Chondrocyte (in vitro differentiated cells): Measurements from ENCODE around the gene PLCE1. TPM values are rescaled to one million over a fixed set of nuclear protein-coding genes. Genes with fewer than 3 reads are reported as not detected.

Source experiments
- DNase-seq: peaks from one replicate; pipeline ENCODE4 v3.0.0; 2021; ENCODE audit warnings: mixed read lengths, low spot score
- H3K27ac Mint-ChIP-seq: one replicate; pipeline ENCODE4 v1.8.0; 2021; ENCODE audit warnings: mild to moderate bottlenecking, moderate library complexity, mixed read lengths; ENCODE audit not compliant: unreplicated experiment
- H3K27me3 Mint-ChIP-seq: 2 replicates; pipeline ENCODE4 v1.8.0; 2021; ENCODE audit warnings: low read depth, mixed read lengths
- H3K36me3 Mint-ChIP-seq: 2 replicates; pipeline ENCODE4 v1.8.0; 2021; ENCODE audit warnings: low read depth, mixed read lengths
- H3K4me1 Mint-ChIP-seq: 2 replicates; pipeline ENCODE4 v1.8.0; 2021; ENCODE audit warnings: low read depth, mild to moderate bottlenecking, mixed read lengths
- H3K4me3 Mint-ChIP-seq: one replicate; pipeline ENCODE4 v1.8.0; 2021; ENCODE audit warnings: mild to moderate bottlenecking, moderate library complexity, mixed read lengths; ENCODE audit not compliant: unreplicated experiment
- H3K9me3 Mint-ChIP-seq: 2 replicates; pipeline ENCODE4 v1.8.0; 2021; ENCODE audit warnings: low read depth, mixed read lengths
- CTCF ChIP-seq: fragments of 200-600 bp; sonication (generic); IDR thresholded peaks from 2 replicates; pipeline ENCODE4 v1.5.0; 2021; ENCODE audit warnings: antibody characterized with exemption, mild to moderate bottlenecking, moderate library complexity
- total RNA-seq: library from RNA; stranded (reverse); gene quantifications from 3 replicates; pipeline ENCODE4 v1.2.1, GENCODE V29; 2021

PLCE1 gene
- total RNA-seq, 1 donor from 2014 or later, result 10.6 TPM

- no peaks in the 10 kb centered on the region for H3K9me3 Mint-ChIP-seq
- no peak for TF ChIP-seq CTCF
- H3K4me1 Mint-ChIP-seq, result peaks cover 16% of the 10 kb centered on the region
- H3K27ac Mint-ChIP-seq, result no peak overlapping the region
- no peak for DNase-seq
- no peak overlapping the region for H3K4me3 Mint-ChIP-seq
- no peaks in the 10 kb centered on the region for H3K27me3 Mint-ChIP-seq
- no peaks in the 10 kb centered on the region for H3K36me3 Mint-ChIP-seq
These were observed 23.3 kb downstream of the PLCE1 start for GRCh38 chr10:94016727-94017714.

GRCh38 chr10:94018107-94018506, 24.4 kb downstream of the PLCE1 start:
- H3K9me3 Mint-ChIP-seq, result no peaks in the 10 kb centered on the region
- H3K4me3 Mint-ChIP-seq, result no peak overlapping the region
- TF ChIP-seq CTCF, result no peak
- no peak for DNase-seq
- H3K4me1 Mint-ChIP-seq, result peaks cover 22% of the 10 kb centered on the region
- no peaks in the 10 kb centered on the region for H3K27me3 Mint-ChIP-seq
- H3K36me3 Mint-ChIP-seq, result no peaks in the 10 kb centered on the region
- no peak overlapping the region for H3K27ac Mint-ChIP-seq

- no peak for TF ChIP-seq CTCF
- no peak for DNase-seq
- peak overlapping the region; percentile 38 for H3K27ac Mint-ChIP-seq
- H3K36me3 Mint-ChIP-seq, result peaks cover 15% of the 10 kb centered on the region
- peaks cover 17% of the 10 kb centered on the region for H3K9me3 Mint-ChIP-seq
- H3K27me3 Mint-ChIP-seq, result no peaks in the 10 kb centered on the region
- H3K4me1 Mint-ChIP-seq, result peaks cover 33% of the 10 kb centered on the region
- no peak overlapping the region for H3K4me3 Mint-ChIP-seq
These were observed 30.2 kb downstream of the PLCE1 start for GRCh38 chr10:94023906-94024305.

GRCh38 chr10:94024407-94024806, 30.7 kb downstream of the PLCE1 start:
- Mint-ChIP-seq H3K9me3 (peaks cover 20% of the 10 kb centered on the region), H3K4me1 (peaks cover 33% of the 10 kb centered on the region), H3K36me3 (peaks cover 18% of the 10 kb centered on the region), H3K27ac (peak overlapping the region; percentile 66), H3K4me3 (no peak overlapping the region), H3K27me3 (no peaks in the 10 kb centered on the region)
- no peak for DNase-seq
- TF ChIP-seq CTCF, result no peak

- no peak for DNase-seq
- peaks cover 32% of the 10 kb centered on the region for H3K9me3 Mint-ChIP-seq
- H3K36me3 Mint-ChIP-seq, result peaks cover 27% of the 10 kb centered on the region
- H3K4me3 Mint-ChIP-seq, result no peak overlapping the region
- no peak overlapping the region for H3K27ac Mint-ChIP-seq
- peaks cover 33% of the 10 kb centered on the region for H3K4me1 Mint-ChIP-seq
- no peaks in the 10 kb centered on the region for H3K27me3 Mint-ChIP-seq
- TF ChIP-seq CTCF, result no peak
These were observed 32.1 kb downstream of the PLCE1 start for GRCh38 chr10:94025806-94026205.
